NCI-H748 (cell line): Measurements from ENCODE around the gene WFDC1.

Source experiments
- DNase-seq: peaks from one replicate; lab custom pipeline; 2025; ENCODE audit not compliant: unreplicated experiment; lab: John Stamatoyannopoulos, UW

The WFDC1 gene

GRCh38 chr16:84294531-84295142 is at the start of gene WFDC1:
WFDC1 (plus strand) TSS chr16:84294878; CDS start chr16:84294972, 94 bp downstream.
- DNase-seq = no peak

GRCh38 chr16:84245956-84246678 is 48.6 kb upstream of the WFDC1 start:
- no peak for DNase-seq

- no peak for DNase-seq
Observed at GRCh38 chr16:84246679-84247077, 48.0 kb upstream of the WFDC1 start.

- DNase-seq = no peak
Observed at GRCh38 chr16:84247331-84247730, 47.3 kb upstream of the WFDC1 start.

- no peak for DNase-seq
Observed at GRCh38 chr16:84247844-84248243, 46.8 kb upstream of the WFDC1 start.

GRCh38 chr16:84252184-84252583 is 42.5 kb upstream of the WFDC1 start:
- no peak for DNase-seq

- DNase-seq = no peak
Observed at GRCh38 chr16:84253173-84253572, 41.5 kb upstream of the WFDC1 start.

GRCh38 chr16:84254062-84254461 is 40.6 kb upstream of the WFDC1 start:
- DNase-seq = no peak

GRCh38 chr16:84255050-84255810 is 39.4 kb upstream of the WFDC1 start:
- no peak for DNase-seq

- DNase-seq = peak; percentile 4
Observed at GRCh38 chr16:84258266-84258665, 36.4 kb upstream of the WFDC1 start.

- no peak for DNase-seq
Observed at GRCh38 chr16:84259691-84260090, 35.0 kb upstream of the WFDC1 start.

- no peak for DNase-seq
Observed at GRCh38 chr16:84260766-84261554, 33.7 kb upstream of the WFDC1 start.

- DNase-seq = no peak
Observed at GRCh38 chr16:84262031-84262430, 32.6 kb upstream of the WFDC1 start.

GRCh38 chr16:84262939-84263338 is 31.7 kb upstream of the WFDC1 start:
- DNase-seq = no peak

GRCh38 chr16:84266451-84266850 is 28.2 kb upstream of the WFDC1 start:
- peak; percentile 27 for DNase-seq

GRCh38 chr16:84267380-84267779 is 27.3 kb upstream of the WFDC1 start:
- no peak for DNase-seq

GRCh38 chr16:84268291-84269040 is 26.2 kb upstream of the WFDC1 start:
- peak; percentile 16 for DNase-seq

GRCh38 chr16:84270071-84270470 is 24.6 kb upstream of the WFDC1 start:
- DNase-seq = no peak

GRCh38 chr16:84270531-84270930 is 24.1 kb upstream of the WFDC1 start:
- DNase-seq = no peak

- DNase-seq = no peak
Observed at GRCh38 chr16:84271037-84271436, 23.6 kb upstream of the WFDC1 start.

- no peak for DNase-seq
Observed at GRCh38 chr16:84271866-84272265, 22.8 kb upstream of the WFDC1 start.
